Measurements from ENCODE around the gene DISC1.

- TF ChIP-seq, protein P1, sequence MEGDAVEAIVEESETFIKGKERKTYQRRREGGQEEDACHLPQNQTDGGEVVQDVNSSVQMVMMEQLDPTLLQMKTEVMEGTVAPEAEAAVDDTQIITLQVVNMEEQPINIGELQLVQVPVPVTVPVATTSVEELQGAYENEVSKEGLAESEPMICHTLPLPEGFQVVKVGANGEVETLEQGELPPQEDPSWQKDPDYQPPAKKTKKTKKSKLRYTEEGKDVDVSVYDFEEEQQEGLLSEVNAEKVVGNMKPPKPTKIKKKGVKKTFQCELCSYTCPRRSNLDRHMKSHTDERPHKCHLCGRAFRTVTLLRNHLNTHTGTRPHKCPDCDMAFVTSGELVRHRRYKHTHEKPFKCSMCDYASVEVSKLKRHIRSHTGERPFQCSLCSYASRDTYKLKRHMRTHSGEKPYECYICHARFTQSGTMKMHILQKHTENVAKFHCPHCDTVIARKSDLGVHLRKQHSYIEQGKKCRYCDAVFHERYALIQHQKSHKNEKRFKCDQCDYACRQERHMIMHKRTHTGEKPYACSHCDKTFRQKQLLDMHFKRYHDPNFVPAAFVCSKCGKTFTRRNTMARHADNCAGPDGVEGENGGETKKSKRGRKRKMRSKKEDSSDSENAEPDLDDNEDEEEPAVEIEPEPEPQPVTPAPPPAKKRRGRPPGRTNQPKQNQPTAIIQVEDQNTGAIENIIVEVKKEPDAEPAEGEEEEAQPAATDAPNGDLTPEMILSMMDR (IDR thresholded peaks at IDR 0.05) = no peak
- no peak for TF ChIP-seq POLR2A (IDR thresholded peaks at IDR 0.05)
These were observed 144.1 kb downstream of the DISC1 start for GRCh38 chr1:231770506-231771175.
